Vagina (tissue), 2 donors: ENCODE measurements around the gene ARL1.
A peak's percentile ranks its signal among the peaks of the same experiment; 100 is the strongest.

Source experiments
- POLR2A ChIP-seq, 2 donors: fragments of 450-650 bp; IDR thresholded peaks; one replicate each; pipeline ENCODE4 v1.6.1; 2017; ENCODE audit warnings: antibody characterized with exemption in 2 of 2, mild to moderate bottlenecking in 2 of 2, moderate library complexity in 2 of 2
- TF ChIP-seq, protein P1 (sequence below), 3 experiments: fragments of 450-650 bp in 2 of 3; fragments of 200-600 bp in 1 of 3; sonication (generic) in 1 of 3; IDR thresholded peaks; one replicate each; pipeline ENCODE4 v1.5.1; 2017 to 2019; ENCODE audit warnings: antibody characterized with exemption in 3 of 3, mild to moderate bottlenecking in 2 of 3, moderate library complexity in 2 of 3

DNA sequence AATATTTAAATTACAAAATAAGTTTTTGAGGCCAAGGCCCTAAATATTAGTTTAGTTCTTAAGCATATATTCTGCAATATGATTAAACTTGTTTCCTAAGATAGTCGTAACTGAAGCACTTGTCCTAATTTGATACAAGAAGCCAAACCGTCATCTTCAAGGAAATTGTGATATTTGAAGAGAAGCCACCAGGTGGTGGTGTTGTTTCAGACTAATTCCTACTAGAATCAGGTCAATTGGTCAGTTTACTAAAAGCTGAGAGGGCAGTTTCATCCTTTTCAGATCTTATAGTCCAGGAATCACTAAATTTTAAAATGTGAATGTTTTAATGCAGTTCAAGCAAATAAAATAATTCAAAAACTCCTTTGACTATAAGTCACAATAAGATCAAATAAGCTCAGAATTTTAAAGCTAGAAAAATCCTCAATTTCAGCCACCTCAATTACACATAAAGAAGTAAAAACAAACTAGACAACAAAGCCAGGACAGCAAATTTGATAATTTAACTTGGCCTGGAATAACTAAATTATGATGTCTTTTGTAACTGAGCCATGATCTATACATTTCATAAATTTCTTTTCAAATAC is 7.1 kb upstream of the ARL1 start:
- TF ChIP-seq, protein P1, sequence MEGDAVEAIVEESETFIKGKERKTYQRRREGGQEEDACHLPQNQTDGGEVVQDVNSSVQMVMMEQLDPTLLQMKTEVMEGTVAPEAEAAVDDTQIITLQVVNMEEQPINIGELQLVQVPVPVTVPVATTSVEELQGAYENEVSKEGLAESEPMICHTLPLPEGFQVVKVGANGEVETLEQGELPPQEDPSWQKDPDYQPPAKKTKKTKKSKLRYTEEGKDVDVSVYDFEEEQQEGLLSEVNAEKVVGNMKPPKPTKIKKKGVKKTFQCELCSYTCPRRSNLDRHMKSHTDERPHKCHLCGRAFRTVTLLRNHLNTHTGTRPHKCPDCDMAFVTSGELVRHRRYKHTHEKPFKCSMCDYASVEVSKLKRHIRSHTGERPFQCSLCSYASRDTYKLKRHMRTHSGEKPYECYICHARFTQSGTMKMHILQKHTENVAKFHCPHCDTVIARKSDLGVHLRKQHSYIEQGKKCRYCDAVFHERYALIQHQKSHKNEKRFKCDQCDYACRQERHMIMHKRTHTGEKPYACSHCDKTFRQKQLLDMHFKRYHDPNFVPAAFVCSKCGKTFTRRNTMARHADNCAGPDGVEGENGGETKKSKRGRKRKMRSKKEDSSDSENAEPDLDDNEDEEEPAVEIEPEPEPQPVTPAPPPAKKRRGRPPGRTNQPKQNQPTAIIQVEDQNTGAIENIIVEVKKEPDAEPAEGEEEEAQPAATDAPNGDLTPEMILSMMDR (IDR thresholded peaks at IDR 0.05): peak in 2 of 3 experiments; percentile 39 to 55
- no peak for TF ChIP-seq POLR2A (IDR thresholded peaks at IDR 0.05)
